Measurements from ENCODE around the gene PTPRF. TPM values are rescaled to one million over a fixed set of nuclear protein-coding genes. Genes with fewer than 3 reads are reported as not detected.
"Not testable (repeated sequence)": the region's sequence is repeated elsewhere in the genome, so short reads cannot be mapped to it uniquely, and the experiment has no call there.

Gene PTPRF
- polyA plus RNA-seq, 1 experiment = 68.3 TPM

DNA sequence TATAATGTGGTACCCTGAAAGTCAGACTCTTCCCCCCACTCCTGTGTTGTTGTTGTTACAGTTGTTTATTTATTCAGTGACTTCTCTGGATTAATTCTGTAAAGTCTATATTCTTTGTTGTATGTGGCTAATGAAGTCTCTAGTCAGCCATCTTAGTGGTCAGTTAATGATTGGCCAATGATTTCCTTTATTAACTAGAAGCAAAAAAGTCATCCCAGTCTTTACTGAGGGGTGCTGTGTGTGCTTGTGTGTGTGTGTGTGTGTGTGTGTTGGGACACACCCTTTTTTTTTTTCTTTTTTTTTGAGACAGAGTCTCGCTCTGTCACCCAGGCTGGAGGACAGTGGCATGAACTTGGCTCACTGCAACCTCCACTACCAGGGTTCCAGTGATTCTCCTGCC, 39.6 kb upstream of the PTPRF start:
- CTCF ChIA-PET = interaction anchor here (1.2 kb wide), 1 partner anchor 9 kb away, joined by 4 read pairs; no protein-coding TSS in a partner anchor

DNA sequence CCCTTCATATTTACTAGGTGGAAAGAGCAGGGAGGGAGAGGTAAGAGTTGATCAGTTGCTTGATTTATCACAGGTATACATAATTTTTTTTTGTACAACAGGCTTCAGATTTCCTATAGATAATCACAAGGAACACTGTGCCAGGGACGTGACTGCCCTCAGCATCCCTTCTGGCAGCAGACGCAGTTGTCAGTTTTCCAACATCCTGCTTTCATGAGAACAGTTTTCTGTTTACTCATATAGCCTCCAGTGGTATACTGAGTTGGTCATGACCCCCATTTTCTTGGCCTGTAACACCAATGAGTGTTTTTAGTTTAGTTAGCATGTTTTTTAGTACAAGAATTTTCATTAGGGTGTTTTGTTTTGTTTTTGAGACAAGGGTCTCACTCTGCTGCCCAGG, 37.9 kb upstream of the PTPRF start:
- Histone ChIP-seq H3K4me3 (ENCODE audit: low read depth, low read length) (no peak overlapping the region), H3K27ac (ENCODE audit: low read depth, low read length) (no peak overlapping the region), H3K27me3 (ENCODE audit: control insufficient read depth, insufficient read depth, low read length) (no peaks in the 10 kb centered on the region), H3K9me3 (ENCODE audit: control insufficient read depth, insufficient read depth, low read length) (peaks cover 18% of the 10 kb centered on the region)
- ChIA-PET CTCF (no interaction called here), POLR2A (no interaction called here)
- no peak for DNase-seq (ENCODE audit: low read depth, low spot score)
- no peak for TF ChIP-seq CTCF (IDR thresholded peaks at IDR 0.05; ENCODE audit: low read depth, low read length)

More for the DNA sequence above, 39.6 kb upstream of the PTPRF start:
- Histone ChIP-seq H3K9me3 (ENCODE audit: control insufficient read depth, insufficient read depth, low read length) (peaks cover 21% of the 10 kb centered on the region), H3K27ac (ENCODE audit: low read depth, low read length) (no peak overlapping the region), H3K4me3 (ENCODE audit: low read depth, low read length) (no peak overlapping the region), H3K27me3 (ENCODE audit: control insufficient read depth, insufficient read depth, low read length) (no peaks in the 10 kb centered on the region)
- POLR2A ChIA-PET = no interaction called here
- DNase-seq (ENCODE audit: low read depth, low spot score) = no peak
- TF ChIP-seq CTCF (IDR thresholded peaks at IDR 0.05; ENCODE audit: low read depth, low read length) = no peak

DNA sequence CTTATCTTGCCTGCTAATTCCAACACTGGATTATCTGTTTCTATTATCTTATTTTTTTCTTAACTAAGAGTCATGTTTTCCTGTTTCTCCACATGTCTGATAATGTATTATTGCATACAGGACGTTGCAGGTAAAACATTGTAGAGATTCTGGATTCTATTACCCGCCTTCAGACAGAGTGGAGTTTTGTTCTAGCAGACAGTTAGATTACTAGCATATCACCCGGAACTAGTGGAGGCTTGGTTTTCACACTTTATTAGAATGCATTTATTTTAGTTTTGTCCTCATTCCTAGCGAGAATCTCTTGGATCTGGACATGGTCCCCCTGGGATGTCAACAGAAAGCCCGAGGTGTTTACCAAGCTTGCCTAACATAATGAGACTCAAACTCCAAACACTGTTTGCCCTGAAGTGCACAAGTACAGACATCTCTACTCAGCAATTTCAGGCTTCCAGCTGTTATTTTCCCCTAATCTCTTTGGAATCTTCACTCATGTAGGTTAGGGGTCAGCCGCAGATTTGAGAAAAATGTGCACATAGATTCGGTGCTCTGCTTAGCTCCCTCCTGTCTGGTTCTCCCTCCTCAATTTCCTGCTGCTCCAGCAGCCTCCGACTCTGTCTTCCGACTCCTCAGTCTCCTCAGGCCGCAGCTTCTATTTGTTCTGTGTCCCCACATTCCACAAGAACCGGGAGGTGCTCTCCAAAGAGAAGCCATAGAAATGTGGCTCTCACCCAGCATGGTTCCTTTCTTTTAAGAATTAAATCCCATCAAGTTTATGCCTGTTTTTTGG, 36.8 kb upstream of the PTPRF start:
- no peak overlapping the region for H3K27ac ChIP-seq (ENCODE audit: low read depth, low read length)
- H3K4me3 ChIP-seq (ENCODE audit: low read depth, low read length) = no peak overlapping the region
- no peak for DNase-seq (ENCODE audit: low read depth, low spot score)
- ChIA-PET POLR2A (no interaction called here), CTCF (no interaction called here)
- H3K9me3 ChIP-seq (ENCODE audit: control insufficient read depth, insufficient read depth, low read length) = peaks cover 18% of the 10 kb centered on the region
- H3K27me3 ChIP-seq (ENCODE audit: control insufficient read depth, insufficient read depth, low read length) = no peaks in the 10 kb centered on the region
- no peak for TF ChIP-seq CTCF (IDR thresholded peaks at IDR 0.05; ENCODE audit: low read depth, low read length)

DNA sequence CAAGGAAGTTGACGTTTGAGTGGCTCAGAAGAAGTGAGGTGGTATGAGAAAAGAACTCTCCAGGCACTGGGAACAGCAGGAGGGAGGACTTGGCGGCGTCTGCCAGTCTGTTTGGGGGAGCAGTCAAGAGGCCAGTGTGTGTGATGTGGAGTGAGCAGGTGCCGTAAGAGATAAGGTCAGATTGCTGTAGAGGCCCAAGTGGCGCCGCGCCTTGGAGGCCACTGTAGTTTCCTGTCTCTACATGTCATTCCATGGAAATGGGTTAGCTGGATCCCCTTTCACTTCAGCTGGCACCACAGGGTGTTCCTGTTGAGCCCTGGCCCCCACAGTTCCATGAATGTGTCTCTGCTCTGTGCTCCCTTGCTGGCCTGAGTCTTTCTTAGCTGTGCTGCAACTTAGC, 35.5 kb upstream of the PTPRF start:
- H3K9me3 ChIP-seq (ENCODE audit: control insufficient read depth, insufficient read depth, low read length) = peaks cover 18% of the 10 kb centered on the region
- POLR2A ChIA-PET = no interaction called here
- DNase-seq (ENCODE audit: low read depth, low spot score) = no peak
- no peak overlapping the region for H3K27ac ChIP-seq (ENCODE audit: low read depth, low read length)
- H3K27me3 ChIP-seq (ENCODE audit: control insufficient read depth, insufficient read depth, low read length) = no peaks in the 10 kb centered on the region
- CTCF ChIA-PET = no interaction called here
- TF ChIP-seq CTCF (IDR thresholded peaks at IDR 0.05; ENCODE audit: low read depth, low read length) = no peak
- no peak overlapping the region for H3K4me3 ChIP-seq (ENCODE audit: low read depth, low read length)

DNA sequence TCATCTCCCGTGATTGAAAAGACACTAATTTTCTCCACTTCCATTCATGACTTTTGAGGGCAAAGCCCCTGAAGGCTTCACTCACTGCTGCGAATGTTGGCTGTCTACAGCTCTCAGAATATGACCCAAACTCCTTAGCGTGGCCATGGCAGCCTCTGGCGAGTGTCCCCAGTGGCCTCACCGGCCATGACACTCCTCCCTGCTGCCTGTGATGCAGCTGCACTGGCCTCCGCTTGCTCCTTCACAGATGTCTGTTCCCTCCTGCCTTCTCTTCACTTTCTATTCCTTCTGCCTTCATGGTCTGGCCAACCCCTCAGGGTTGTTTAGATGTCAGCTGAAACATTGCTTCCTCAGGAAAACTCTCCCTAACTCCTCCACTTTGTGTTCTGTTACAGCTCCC, 30.8 kb upstream of the PTPRF start:
- H3K4me3 ChIP-seq (ENCODE audit: low read depth, low read length) = no peak overlapping the region
- POLR2A ChIA-PET = no interaction called here
- CTCF ChIA-PET = interaction anchor here (1.3 kb wide), 1 partner anchor 10 kb away, joined by 4 read pairs; no protein-coding TSS in a partner anchor
- H3K9me3 ChIP-seq (ENCODE audit: control insufficient read depth, insufficient read depth, low read length) = no peaks in the 10 kb centered on the region; the same call in 1 of the 2 replicates
- no peak for DNase-seq (ENCODE audit: low read depth, low spot score)
- no peak overlapping the region for H3K27ac ChIP-seq (ENCODE audit: low read depth, low read length)
- TF ChIP-seq CTCF (IDR thresholded peaks at IDR 0.05; ENCODE audit: low read depth, low read length) = no peak
- no peaks in the 10 kb centered on the region for H3K27me3 ChIP-seq (ENCODE audit: control insufficient read depth, insufficient read depth, low read length)

DNA sequence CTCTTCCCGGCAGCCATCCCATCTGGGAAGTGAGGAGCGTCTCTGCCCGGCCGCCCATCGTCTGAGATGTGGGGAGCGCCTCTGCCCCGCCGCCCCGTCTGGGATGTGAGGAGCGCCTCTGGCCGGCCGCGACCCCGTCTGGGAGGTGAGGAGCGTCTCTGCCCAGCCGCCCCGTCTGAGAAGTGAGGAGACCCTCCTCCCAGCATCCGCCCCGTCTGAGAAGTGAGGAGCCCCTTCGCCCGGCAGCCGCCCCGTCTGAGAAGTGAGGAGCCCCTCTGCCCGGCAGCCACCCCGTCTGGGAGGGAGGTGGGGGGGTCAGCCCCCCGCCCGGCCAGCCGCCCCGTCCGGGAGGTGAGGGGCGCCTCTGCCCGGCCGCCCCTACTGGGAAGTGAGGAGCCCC, 28.9 kb upstream of the PTPRF start:
- H3K27me3 ChIP-seq (ENCODE audit: control insufficient read depth, insufficient read depth, low read length); POLR2A ChIA-PET; DNase-seq (ENCODE audit: low read depth, low spot score); H3K4me3 ChIP-seq (ENCODE audit: low read depth, low read length); CTCF ChIA-PET; H3K27ac ChIP-seq (ENCODE audit: low read depth, low read length); H3K9me3 ChIP-seq (ENCODE audit: control insufficient read depth, insufficient read depth, low read length): not testable (repeated sequence)

All from AG04450 (cell line).